ENCODE results near the gene SMAGP.
"Not testable (repeated sequence)": the region's sequence is repeated elsewhere in the genome, so short reads cannot be mapped to it uniquely, and the experiment has no call there.

Gene SMAGP

GRCh38 chr12:51264297-51264696 lies 5.9 kb downstream of the SMAGP start:
- DNase-seq: no peak

- DNase-seq: no peak
Observed at GRCh38 chr12:51263341-51263740, 6.9 kb downstream of the SMAGP start.

- peak; percentile 57 for DNase-seq
Observed at GRCh38 chr12:51262758-51263177, 7.4 kb downstream of the SMAGP start.

GRCh38 chr12:51259600-51259999 lies 10.6 kb downstream of the SMAGP start:
- DNase-seq: not testable (repeated sequence)

GRCh38 chr12:51254536-51254935 lies 15.7 kb downstream of the SMAGP start:
- DNase-seq: no peak

- no peak for DNase-seq
Observed at GRCh38 chr12:51253276-51253675, 16.9 kb downstream of the SMAGP start.

- DNase-seq: no peak
Observed at GRCh38 chr12:51247523-51248206, 22.6 kb downstream of the SMAGP start.

- peak; percentile 47 for DNase-seq
Observed at GRCh38 chr12:51246254-51246853, 23.9 kb downstream of the SMAGP start.

- DNase-seq: no peak
Observed at GRCh38 chr12:51245476-51246253, 24.6 kb downstream of the SMAGP start.

GRCh38 chr12:51244269-51244668 lies 25.9 kb downstream of the SMAGP start:
- DNase-seq: peak; percentile 7

GRCh38 chr12:51242876-51243275 lies 27.3 kb downstream of the SMAGP start:
- DNase-seq: no peak

GRCh38 chr12:51242120-51242519 lies 28.1 kb downstream of the SMAGP start:
- DNase-seq: no peak

- DNase-seq: peak; percentile 54
Observed at GRCh38 chr12:51240971-51241370, 29.2 kb downstream of the SMAGP start.

- peak; percentile 94 for DNase-seq
Observed at GRCh38 chr12:51238510-51239334, 31.5 kb downstream of the SMAGP start, which contains the start of gene DAZAP2. DAZAP2 (plus strand) TSS chr12:51238826; CDS start chr12:51238908, 82 bp downstream.

- no peak for DNase-seq
Observed at GRCh38 chr12:51238037-51238509, 32.1 kb downstream of the SMAGP start.

GRCh38 chr12:51234530-51234929 lies 35.7 kb downstream of the SMAGP start:
- no peak for DNase-seq

- no peak for DNase-seq
Observed at GRCh38 chr12:51232642-51233041, 37.6 kb downstream of the SMAGP start.

GRCh38 chr12:51229116-51229809 lies 41.0 kb downstream of the SMAGP start:
- DNase-seq: no peak

GRCh38 chr12:51227962-51228361 lies 42.3 kb downstream of the SMAGP start:
- DNase-seq: no peak

GRCh38 chr12:51227112-51227511 lies 43.1 kb downstream of the SMAGP start:
- not testable (repeated sequence) for DNase-seq

GRCh38 chr12:51225771-51226170 lies 44.4 kb downstream of the SMAGP start:
- DNase-seq: no peak

GRCh38 chr12:51225234-51225633 lies 45.0 kb downstream of the SMAGP start:
- DNase-seq: no peak
